ENCODE data around the gene FAM171A2.
A peak's percentile ranks its signal among the peaks of the same experiment; 100 is the strongest.

DNA sequence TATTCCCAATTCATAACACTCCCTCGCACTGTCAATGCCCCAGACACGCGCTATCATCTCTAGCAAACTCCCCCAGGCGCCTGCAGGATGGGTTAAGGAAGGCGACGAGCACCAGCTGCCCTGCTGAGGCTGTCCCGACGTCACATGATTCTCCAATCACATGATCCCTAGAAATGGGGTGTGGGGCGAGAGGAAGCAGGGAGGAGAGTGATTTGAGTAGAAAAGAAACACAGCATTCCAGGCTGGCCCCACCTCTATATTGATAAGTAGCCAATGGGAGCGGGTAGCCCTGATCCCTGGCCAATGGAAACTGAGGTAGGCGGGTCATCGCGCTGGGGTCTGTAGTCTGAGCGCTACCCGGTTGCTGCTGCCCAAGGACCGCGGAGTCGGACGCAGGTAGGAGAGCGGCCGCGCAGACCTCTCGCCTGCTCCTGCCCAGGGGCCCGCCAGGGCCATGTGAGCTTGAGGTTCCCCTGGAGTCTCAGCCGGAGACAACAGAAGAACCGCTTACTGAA, 18.7 kb downstream of the FAM171A2 start, which contains the start of gene GRN:
- TF ChIP-seq, protein P1, sequence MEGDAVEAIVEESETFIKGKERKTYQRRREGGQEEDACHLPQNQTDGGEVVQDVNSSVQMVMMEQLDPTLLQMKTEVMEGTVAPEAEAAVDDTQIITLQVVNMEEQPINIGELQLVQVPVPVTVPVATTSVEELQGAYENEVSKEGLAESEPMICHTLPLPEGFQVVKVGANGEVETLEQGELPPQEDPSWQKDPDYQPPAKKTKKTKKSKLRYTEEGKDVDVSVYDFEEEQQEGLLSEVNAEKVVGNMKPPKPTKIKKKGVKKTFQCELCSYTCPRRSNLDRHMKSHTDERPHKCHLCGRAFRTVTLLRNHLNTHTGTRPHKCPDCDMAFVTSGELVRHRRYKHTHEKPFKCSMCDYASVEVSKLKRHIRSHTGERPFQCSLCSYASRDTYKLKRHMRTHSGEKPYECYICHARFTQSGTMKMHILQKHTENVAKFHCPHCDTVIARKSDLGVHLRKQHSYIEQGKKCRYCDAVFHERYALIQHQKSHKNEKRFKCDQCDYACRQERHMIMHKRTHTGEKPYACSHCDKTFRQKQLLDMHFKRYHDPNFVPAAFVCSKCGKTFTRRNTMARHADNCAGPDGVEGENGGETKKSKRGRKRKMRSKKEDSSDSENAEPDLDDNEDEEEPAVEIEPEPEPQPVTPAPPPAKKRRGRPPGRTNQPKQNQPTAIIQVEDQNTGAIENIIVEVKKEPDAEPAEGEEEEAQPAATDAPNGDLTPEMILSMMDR (conservative IDR thresholded peaks at IDR 0.05 in 1 of 2, IDR thresholded peaks at IDR 0.05 in 1 of 2; ENCODE audit: low read depth in 1 of 2, low read length in 2 of 2) = peak in 1 of 2 donors; percentile 1
- TF ChIP-seq EZH2 (IDR thresholded peaks at IDR 0.05; ENCODE audit: low read length, missing control alignments) = no peak

All from fibroblast of lung (primary cell).